ENCODE results near the gene PCED1A.

- TF ChIP-seq POLR2AphosphoS5 (IDR thresholded peaks at IDR 0.05; ENCODE audit: control insufficient read depth, insufficient read depth, low read depth, low read length) (no peak), ZNF41 (CRISPR knock-in tag; conservative IDR thresholded peaks at IDR 0.05) (no peak), CHCHD3 (CRISPR knock-in tag; IDR thresholded peaks at IDR 0.05) (no peak), EGR1 (conservative IDR thresholded peaks at IDR 0.05) (no peak), REST (IDR thresholded peaks at IDR 0.05; ENCODE audit: borderline replicate concordance) (no peak), REST (CRISPR knock-in tag; IDR thresholded peaks at IDR 0.05; ENCODE audit: low read depth) (no peak), ZNF146 (CRISPR knock-in tag; IDR thresholded peaks at IDR 0.05; ENCODE audit: unreplicated experiment) (no peak), CREB1 (IDR thresholded peaks at IDR 0.05) (no peak), CREB1 (CRISPR knock-in tag; IDR thresholded peaks at IDR 0.05) (no peak), EZH2 (IDR thresholded peaks at IDR 0.05; ENCODE audit: borderline replicate concordance, low read depth, low read length) (no peak), E2F4 (CRISPR knock-in tag; IDR thresholded peaks at IDR 0.05; ENCODE audit: low read depth) (no peak)
- TF ChIP-seq, protein P1, sequence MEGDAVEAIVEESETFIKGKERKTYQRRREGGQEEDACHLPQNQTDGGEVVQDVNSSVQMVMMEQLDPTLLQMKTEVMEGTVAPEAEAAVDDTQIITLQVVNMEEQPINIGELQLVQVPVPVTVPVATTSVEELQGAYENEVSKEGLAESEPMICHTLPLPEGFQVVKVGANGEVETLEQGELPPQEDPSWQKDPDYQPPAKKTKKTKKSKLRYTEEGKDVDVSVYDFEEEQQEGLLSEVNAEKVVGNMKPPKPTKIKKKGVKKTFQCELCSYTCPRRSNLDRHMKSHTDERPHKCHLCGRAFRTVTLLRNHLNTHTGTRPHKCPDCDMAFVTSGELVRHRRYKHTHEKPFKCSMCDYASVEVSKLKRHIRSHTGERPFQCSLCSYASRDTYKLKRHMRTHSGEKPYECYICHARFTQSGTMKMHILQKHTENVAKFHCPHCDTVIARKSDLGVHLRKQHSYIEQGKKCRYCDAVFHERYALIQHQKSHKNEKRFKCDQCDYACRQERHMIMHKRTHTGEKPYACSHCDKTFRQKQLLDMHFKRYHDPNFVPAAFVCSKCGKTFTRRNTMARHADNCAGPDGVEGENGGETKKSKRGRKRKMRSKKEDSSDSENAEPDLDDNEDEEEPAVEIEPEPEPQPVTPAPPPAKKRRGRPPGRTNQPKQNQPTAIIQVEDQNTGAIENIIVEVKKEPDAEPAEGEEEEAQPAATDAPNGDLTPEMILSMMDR (IDR thresholded peaks at IDR 0.05 in 2 of 3, conservative IDR thresholded peaks at IDR 0.05 in 1 of 3; ENCODE audit: insufficient read depth in 2 of 3, low read depth in 1 of 3, low read length in 3 of 3) = no peak
- TF ChIP-seq, protein P2, sequence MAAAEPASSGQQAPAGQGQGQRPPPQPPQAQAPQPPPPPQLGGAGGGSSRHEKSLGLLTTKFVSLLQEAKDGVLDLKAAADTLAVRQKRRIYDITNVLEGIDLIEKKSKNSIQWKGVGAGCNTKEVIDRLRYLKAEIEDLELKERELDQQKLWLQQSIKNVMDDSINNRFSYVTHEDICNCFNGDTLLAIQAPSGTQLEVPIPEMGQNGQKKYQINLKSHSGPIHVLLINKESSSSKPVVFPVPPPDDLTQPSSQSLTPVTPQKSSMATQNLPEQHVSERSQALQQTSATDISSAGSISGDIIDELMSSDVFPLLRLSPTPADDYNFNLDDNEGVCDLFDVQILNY (CRISPR knock-in tag; IDR thresholded peaks at IDR 0.05) = no peak
Observed at GRCh38 chr20:2798814-2799213, 41.6 kb downstream of the PCED1A start.
